SU-DHL-6 (cell line): ENCODE data around the gene DENND6B.

Experiments
- CTCF ChIP-seq: fragments of 200-600 bp; sonication (generic); IDR thresholded peaks from one replicate; pipeline ENCODE4 v1.5.1; 2017; ENCODE audit warnings: antibody characterized with exemption, mild to moderate bottlenecking, low read length, moderate library complexity; ENCODE audit not compliant: insufficient read depth, poor library complexity, severe bottlenecking
- EZH2phosphoT487 ChIP-seq: fragments of 200-600 bp; sonication (generic), shearing (Covaris generic); conservative IDR thresholded peaks from 2 replicates; pipeline ENCODE4 v1.6.1; 2018; ENCODE audit warnings: mild to moderate bottlenecking, antibody characterized with exemption, low read length, moderate library complexity, mixed read lengths

GRCh38 chr22:50299785-50300619 is 26.8 kb downstream of the DENND6B start:
- TF ChIP-seq CTCF (no peak), EZH2phosphoT487 (no peak)
